K562 (cell line): ENCODE data around the gene FGR. TPM values are rescaled to one million over a fixed set of nuclear protein-coding genes. Genes with fewer than 3 reads are reported as not detected.

Source experiments
- CEBPZ ChIP-seq: fragments of 150-350 bp; IDR thresholded peaks from 2 replicates; pipeline ENCODE4 v1.6.1; 2014; ENCODE audit warnings: low read depth, mild to moderate bottlenecking, low read length, borderline replicate concordance
- CHCHD3 ChIP-seq: fragments of 250-450 bp; sonication (Bioruptor Pico); IDR thresholded peaks from 2 replicates; pipeline ENCODE4 v2.1.2; 2022; ENCODE audit warnings: mild to moderate bottlenecking
- CREB1 ChIP-seq, 2 experiments: sonication (generic) in 1 of 2; formaldehyde crosslinking in 1 of 2; IDR thresholded peaks; 2 replicates each; pipeline versions ENCODE4 v1.6.1 to v1.8.0; 2012 to 2022; ENCODE audit warnings: inconsistent platforms in 1 of 2, mild to moderate bottlenecking in 1 of 2, missing genetic modification reagents in 1 of 2, moderate library complexity in 1 of 2
- ETV6 ChIP-seq, 3 experiments: fragments of 150-350 bp in 1 of 3; sonication (generic) in 1 of 3; formaldehyde crosslinking in 1 of 3; IDR thresholded peaks; 2 replicates each; pipeline versions ENCODE4 v1.6.1 to v1.8.0; 2014 to 2022; ENCODE audit warnings: borderline replicate concordance in 2 of 3, low read depth in 2 of 3, antibody characterized with exemption in 1 of 3, low read length in 1 of 3, mild to moderate bottlenecking in 1 of 3, missing genetic modification reagents in 1 of 3
- HNRNPL ChIP-seq: fragments of 200-400 bp; formaldehyde crosslinking; IDR thresholded peaks from 2 replicates; pipeline ENCODE4 v1.6.1; 2017; ENCODE audit warnings: low read depth, mild to moderate bottlenecking, low read length
- KLF6 ChIP-seq: fragments of 250-450 bp; sonication (Bioruptor Pico); IDR thresholded peaks from 2 replicates; pipeline ENCODE4 v1.4.0; 2020; ENCODE audit warnings: mild to moderate bottlenecking, moderate library complexity, borderline replicate concordance
- RAD51 ChIP-seq: fragments of 450-650 bp; IDR thresholded peaks from 2 replicates; pipeline ENCODE4 v1.7.1; 2016; ENCODE audit warnings: low read depth, mild to moderate bottlenecking, borderline replicate concordance
- SOX6 ChIP-seq: fragments of 450-650 bp; IDR thresholded peaks from 2 replicates; pipeline ENCODE4 v1.6.1; 2014; ENCODE audit warnings: mild to moderate bottlenecking
- TRIM25 ChIP-seq: fragments of 450-650 bp; IDR thresholded peaks from 2 replicates; pipeline ENCODE4 v1.7.0; 2016; ENCODE audit warnings: borderline replicate concordance
- U2AF2 ChIP-seq: fragments of 200-400 bp; formaldehyde crosslinking; optimal IDR thresholded peaks from 2 replicates; pipeline ENCODE3; 2017; ENCODE audit warnings: low read depth, mild to moderate bottlenecking, low read length
- USF2 ChIP-seq: sonication (generic); formaldehyde crosslinking; IDR thresholded peaks from 2 replicates; pipeline ENCODE4 v1.5.0; 2020; ENCODE audit warnings: missing genetic modification reagents
- ZNF134 ChIP-seq: fragments of 250-450 bp; sonication (Bioruptor Pico); conservative IDR thresholded peaks from 2 replicates; pipeline ENCODE4 v1.4.0; 2020
- ZNF146 ChIP-seq: IDR thresholded peaks from one replicate; pipeline ENCODE4 v1.6.1; 2018; ENCODE audit warnings: missing compliant biosample characterization; ENCODE audit not compliant: unreplicated experiment
- ZNF277 ChIP-seq: fragments of 250-450 bp; sonication (Bioruptor Pico); IDR thresholded peaks from 2 replicates; pipeline ENCODE4 v1.8.0; 2022; ENCODE audit warnings: inconsistent platforms, mild to moderate bottlenecking, moderate library complexity, borderline replicate concordance
- ZNF408 ChIP-seq: fragments of 250-450 bp; sonication (Bioruptor Pico); IDR thresholded peaks from 2 replicates; pipeline ENCODE4 v1.4.0; 2020; ENCODE audit warnings: low read depth, mild to moderate bottlenecking, moderate library complexity
- ZNF436 ChIP-seq: fragments of 250-450, 450-650 bp; sonication (Bioruptor Pico); formaldehyde crosslinking; IDR thresholded peaks from 2 replicates; pipeline ENCODE4 v1.7.0; 2020; ENCODE audit warnings: mild to moderate bottlenecking
- ZSCAN32 ChIP-seq: fragments of 450-650 bp; formaldehyde crosslinking; IDR thresholded peaks from 2 replicates; pipeline ENCODE4 v1.4.0; 2020; ENCODE audit warnings: mild to moderate bottlenecking, moderate library complexity
- polyA plus RNA-seq, 8 experiments: library from polyadenylated mRNA; depleted of rRNA in 4 of 8; stranded (reverse) in 5 of 8; unstranded in 3 of 8; fragments of >200 nt; fragmentation: Nextera tagmentation in 2 of 8; fragmentation: Illumina TruSeq in 1 of 8; extraction: Ambion mirVana in 2 of 8; extraction: Trizol in 1 of 8; gene quantifications; 2 replicates each; pipeline versions ENCODE4 v1.2.1 to v1.2.3, GENCODE V29; 2011 to 2014; ENCODE audit warnings: inconsistent platforms in 1 of 8, missing spikeins in 1 of 8
- total RNA-seq, 7 experiments: library from RNA; depleted of rRNA in 6 of 7; stranded (reverse); fragments of >200 nt in 6 of 7; fragmentation: Illumina TruSeq in 2 of 7; extraction: Trizol in 2 of 7; gene quantifications; 2 replicates each; pipeline versions ENCODE4 v1.2.1 to v1.2.3, GENCODE V29; 2011 to 2021; ENCODE audit warnings: low replicate concordance in 1 of 7

Gene FGR
- total and polyA plus RNA-seq, 9 of the 15 experiments (the other 6 are each of a cell fraction or from before 2014, with no cell fraction given) = 0.04 to 0.11 TPM; not detected in 7

GRCh38 chr1:27671964-27672749 lies 37.2 kb upstream of the FGR start, which contains the start of gene IFI6 (continued):
- TF ChIP-seq CEBPZ (no peak), ETV6 (IDR thresholded peaks at IDR 0.05; ENCODE audit: borderline replicate concordance in 1 of 2, low read depth in 2 of 2, low read length in 1 of 2) (0 out of 4 replicates have a peak, but pooled peaks of 1 of the 2 experiments have one; percentile 13), ETV6 (CRISPR knock-in tag; IDR thresholded peaks at IDR 0.05; ENCODE audit: borderline replicate concordance) (no peak; the same call in 1 of the 2 replicates), HNRNPL (no peak), SOX6 (0 out of 2 replicates have a peak, but pooled peaks have one; percentile 9), U2AF2 (no peak), ZNF134 (no peak), RAD51 (peak; percentile 64), ZNF436 (CRISPR knock-in tag) (no peak), ZNF277 (CRISPR knock-in tag) (no peak), ZNF408 (CRISPR knock-in tag) (no peak), CHCHD3 (CRISPR knock-in tag) (no peak), TRIM25 (no peak), ZNF146 (no peak), ZSCAN32 (CRISPR knock-in tag) (no peak), USF2 (CRISPR knock-in tag) (no peak), KLF6 (CRISPR knock-in tag) (no peak), CREB1 (IDR thresholded peaks at IDR 0.05) (no peak), CREB1 (CRISPR knock-in tag; IDR thresholded peaks at IDR 0.05) (peak; percentile 56; the same call in 1 of the 2 replicates)
